H1 (cell line): ENCODE data around the gene CERS5. TPM values are rescaled to one million over a fixed set of nuclear protein-coding genes. Genes with fewer than 3 reads are reported as not detected.

ENCODE experiments used
- CTCF ChIA-PET: fragments of 300-600 bp; sonication (Branson Sonifier 250); formaldehyde crosslinking; loops from one replicate; lab custom pipeline; 2021; ENCODE audit not compliant: partially characterized antibody; lab: Charles Lee
- POLR2A ChIA-PET: fragments of 300-600 bp; sonication (Branson Sonifier 250); formaldehyde crosslinking; loops from one replicate; lab custom pipeline; 2021; ENCODE audit warnings: inconsistent platforms; ENCODE audit not compliant: partially characterized antibody; lab: Charles Lee
- DNase-seq, 2 experiments: peaks; one replicate each; pipeline versions ENCODE4 v3.0.0 to v3.0.0-alpha.2; 2010 to 2022; ENCODE audit warnings: low spot score in 2 of 2, low read depth in 1 of 2, mixed read lengths in 1 of 2
- FAIRE-seq: peaks from 2 replicates; lab custom pipeline; 2011; peaks lifted over from hg19 to GRCh38; lab: Jason Lieb, UNC
- H2AFZ ChIP-seq: 2 replicates; pipeline ENCODE4 v1.8.1; 2012; ENCODE audit warnings: low read length, inconsistent platforms
- H2AK5ac ChIP-seq: 2 replicates; pipeline ENCODE4 v1.6.1; 2013; ENCODE audit warnings: low read depth, low read length
- H2BK120ac ChIP-seq: replicated peaks from 2 replicates; pipeline ENCODE3; 2013; ENCODE audit warnings: low read depth, low read length, inconsistent platforms
- H2BK12ac ChIP-seq: 2 replicates; pipeline ENCODE4 v1.6.1; 2013; ENCODE audit warnings: low read depth, low read length
- H2BK15ac ChIP-seq: 2 replicates; pipeline ENCODE4 v1.6.1; 2013; ENCODE audit warnings: low read length
- H2BK20ac ChIP-seq: 2 replicates; pipeline ENCODE4 v1.6.1; 2013; ENCODE audit warnings: low read length
- H2BK5ac ChIP-seq: 2 replicates; pipeline ENCODE4 v1.6.1; 2013; ENCODE audit warnings: low read depth, low read length
- H3K14ac ChIP-seq: 2 replicates; pipeline ENCODE4 v1.6.1; 2013; ENCODE audit warnings: inconsistent platforms; ENCODE audit not compliant: insufficient read length
- H3K18ac ChIP-seq: 2 replicates; pipeline ENCODE4 v1.6.1; 2013; ENCODE audit warnings: low read length; ENCODE audit errors: extremely low read depth
- H3K23ac ChIP-seq: 2 replicates; pipeline ENCODE4 v1.6.1; 2013; ENCODE audit warnings: inconsistent platforms; ENCODE audit not compliant: insufficient read length
- H3K23me2 ChIP-seq: 2 replicates; pipeline ENCODE4 v1.6.1; 2013; ENCODE audit warnings: low read depth, low read length
- H3K27ac ChIP-seq: 2 replicates; pipeline ENCODE4 v1.6.1; 2011; ENCODE audit warnings: low read depth, low read length, inconsistent platforms
- H3K27me3 ChIP-seq, 4 experiments: replicated peaks in 1 of 4; 1 replicate in 1 of 4; 2 replicates in 3 of 4; pipeline versions ENCODE4 v1.6.1 to v1.8.1; 2011 to 2013; ENCODE audit warnings: low read length in 3 of 4, mild to moderate bottlenecking in 3 of 4, inconsistent platforms in 2 of 4, mixed read lengths in 2 of 4, moderate library complexity in 1 of 4; ENCODE audit not compliant: control insufficient read depth in 3 of 4, insufficient read depth in 3 of 4; ENCODE audit errors: extremely low read depth in 1 of 4
- H3K36me3 ChIP-seq, 4 experiments: 2 replicates each; pipeline versions ENCODE4 v1.6.1 to v1.8.1; 2011 to 2013; ENCODE audit warnings: mild to moderate bottlenecking in 4 of 4, low read length in 3 of 4, moderate library complexity in 2 of 4, control low read depth in 1 of 4, inconsistent platforms in 1 of 4; ENCODE audit not compliant: insufficient read depth in 4 of 4, control insufficient read depth in 2 of 4
- H3K4ac ChIP-seq: replicated peaks from 2 replicates; pipeline ENCODE3; 2013; ENCODE audit warnings: low read length, low read depth, mixed read lengths, inconsistent platforms; ENCODE audit not compliant: insufficient read length
- H3K4me1 ChIP-seq, 4 experiments: replicated peaks in 1 of 4; 1 replicate in 1 of 4; 2 replicates in 3 of 4; pipeline versions ENCODE4 v1.6.1 to v1.8.1; 2011 to 2013; ENCODE audit warnings: low read length in 3 of 4, inconsistent platforms in 2 of 4, mixed read lengths in 1 of 4; ENCODE audit not compliant: insufficient read depth in 4 of 4, control insufficient read depth in 3 of 4
- H3K4me2 ChIP-seq, 2 experiments: 2 replicates each; pipeline versions ENCODE4 v1.6.1 to v1.8.1; 2011 to 2013; ENCODE audit warnings: low read depth in 2 of 2, low read length in 2 of 2, control low read depth in 1 of 2, inconsistent platforms in 1 of 2, mild to moderate bottlenecking in 1 of 2; ENCODE audit not compliant: insufficient read depth in 1 of 2
- H3K4me3 ChIP-seq, 4 experiments: fragments of 200-600, 300-600 bp in 1 of 4; sonication (generic), shearing (Covaris generic), sonication (Bioruptor Twin) in 1 of 4; 2 replicates each; pipeline versions ENCODE4 v1.5.1 to v1.8.1; 2011 to 2016; ENCODE audit warnings: low read length in 4 of 4, low read depth in 3 of 4, control low read depth in 2 of 4, inconsistent platforms in 2 of 4, mild to moderate bottlenecking in 2 of 4, mixed read lengths in 1 of 4, moderate library complexity in 1 of 4; ENCODE audit not compliant: insufficient read depth in 2 of 4; ENCODE audit errors: extremely low read depth in 1 of 4
- H3K56ac ChIP-seq: replicated peaks from 2 replicates; pipeline ENCODE3; 2013; ENCODE audit warnings: low read depth, mild to moderate bottlenecking, mixed read lengths, low read length, inconsistent platforms; ENCODE audit not compliant: insufficient read length
- H3K79me1 ChIP-seq: 2 replicates; pipeline ENCODE4 v1.6.1; 2013; ENCODE audit warnings: low read depth, low read length, control low read depth
- H3K79me2 ChIP-seq, 2 experiments: 2 replicates each; pipeline versions ENCODE4 v1.6.1 to v1.8.1; 2012 to 2013; ENCODE audit warnings: low read length in 2 of 2, mild to moderate bottlenecking in 2 of 2, inconsistent platforms in 1 of 2; ENCODE audit not compliant: insufficient read depth in 2 of 2, control insufficient read depth in 1 of 2
- H3K9ac ChIP-seq, 4 experiments: replicated peaks in 1 of 4; 1 replicate in 1 of 4; 2 replicates in 3 of 4; pipeline versions ENCODE4 v1.6.1 to v1.8.1; 2011 to 2013; ENCODE audit warnings: low read depth in 3 of 4, low read length in 3 of 4, control low read depth in 2 of 4, mild to moderate bottlenecking in 2 of 4, moderate library complexity in 2 of 4, inconsistent platforms in 1 of 4; ENCODE audit errors: extremely low read depth in 1 of 4
- H3K9me3 ChIP-seq, 2 experiments: 2 replicates each; pipeline versions ENCODE4 v1.6.1 to v1.8.1; 2012 to 2013; ENCODE audit warnings: mild to moderate bottlenecking in 2 of 2, moderate library complexity in 2 of 2, control low read depth in 1 of 2, inconsistent platforms in 1 of 2, low read depth in 1 of 2, low read length in 1 of 2, mixed read lengths in 1 of 2; ENCODE audit not compliant: insufficient read depth in 2 of 2
- H4K20me1 ChIP-seq, 2 experiments: replicated peaks in 1 of 2; 2 replicates each; pipeline versions ENCODE3 to v1.8.1; 2011 to 2013; ENCODE audit warnings: inconsistent platforms in 2 of 2, low read length in 2 of 2, mild to moderate bottlenecking in 1 of 2; ENCODE audit not compliant: insufficient read depth in 2 of 2, control insufficient read depth in 1 of 2
- H4K5ac ChIP-seq: 2 replicates; pipeline ENCODE4 v1.6.1; 2013; ENCODE audit warnings: low read length, low read depth, mixed read lengths, inconsistent platforms; ENCODE audit not compliant: insufficient read length
- H4K8ac ChIP-seq: 2 replicates; pipeline ENCODE4 v1.8.0; 2013; ENCODE audit warnings: mild to moderate bottlenecking, moderate library complexity, low read length, inconsistent platforms; ENCODE audit not compliant: insufficient read depth; ENCODE audit errors: extremely low read depth
- H4K91ac ChIP-seq: replicated peaks from 2 replicates; pipeline ENCODE3; 2013; ENCODE audit warnings: low read length, mixed read lengths, inconsistent platforms; ENCODE audit not compliant: insufficient read length
- ASH2L ChIP-seq: fragments of 200-600, 300-600 bp; sonication (generic); IDR thresholded peaks from one replicate; pipeline ENCODE4 v1.7.1; 2017; ENCODE audit warnings: low read length
- ATF2 ChIP-seq: IDR thresholded peaks from 2 replicates; pipeline ENCODE4 v1.6.1; 2012; ENCODE audit warnings: low read length, inconsistent platforms
- CBX5 ChIP-seq: fragments of 300-800, 300-1000 bp; sonication (generic); IDR thresholded peaks from 2 replicates; pipeline ENCODE4 v1.7.1; 2016; ENCODE audit warnings: antibody characterized with exemption, low read length, low read depth
- CEBPB ChIP-seq: IDR thresholded peaks from 2 replicates; pipeline ENCODE4 v1.6.1; 2012; ENCODE audit warnings: low read depth, low read length
- EP300 ChIP-seq, 2 experiments: IDR thresholded peaks; 1 replicate in 1 of 2; 2 replicates in 1 of 2; pipeline ENCODE4 v1.6.1; 2011 to 2012; ENCODE audit warnings: low read depth in 2 of 2, low read length in 2 of 2, mild to moderate bottlenecking in 2 of 2, borderline replicate concordance in 1 of 2, inconsistent platforms in 1 of 2, moderate library complexity in 1 of 2
- GABPA ChIP-seq: IDR thresholded peaks from 2 replicates; pipeline ENCODE4 v1.6.1; 2011; ENCODE audit warnings: mild to moderate bottlenecking, low read length, moderate library complexity, borderline replicate concordance; ENCODE audit not compliant: insufficient read depth
- MAX ChIP-seq: IDR thresholded peaks from 2 replicates; pipeline ENCODE4 v1.6.1; 2012; ENCODE audit warnings: inconsistent platforms
- SIN3A ChIP-seq, 2 experiments: IDR thresholded peaks in 1 of 2; conservative IDR thresholded peaks in 1 of 2; 2 replicates each; pipeline ENCODE4 v1.6.1; 2011 to 2012; ENCODE audit warnings: low read length in 2 of 2, improper control_type of control experiment in 1 of 2, low read depth in 1 of 2, mild to moderate bottlenecking in 1 of 2
- SP2 ChIP-seq: IDR thresholded peaks from 2 replicates; pipeline ENCODE4 v1.6.1; 2012; ENCODE audit warnings: mild to moderate bottlenecking, low read length, inconsistent platforms
- SP4 ChIP-seq: IDR thresholded peaks from 2 replicates; pipeline ENCODE4 v1.6.1; 2012; ENCODE audit warnings: low read length, inconsistent platforms
- TBP ChIP-seq: IDR thresholded peaks from 2 replicates; pipeline ENCODE4 v1.6.1; 2011; ENCODE audit warnings: low read depth, low read length, improper control_type of control experiment
- TCF12 ChIP-seq: IDR thresholded peaks from 2 replicates; pipeline ENCODE4 v1.6.1; 2011; ENCODE audit warnings: low read depth, mild to moderate bottlenecking, low read length
- TEAD4 ChIP-seq: IDR thresholded peaks from 2 replicates; pipeline ENCODE4 v1.6.1; 2012; ENCODE audit warnings: low read depth, low read length, inconsistent platforms, mixed read lengths
- WGBS, 2 experiments: shearing (Covaris generic) in 1 of 2; methylation state at CpG; one replicate each; pipeline versions ENCODE4 v1.1.6 to v1.1.7; 2013 to 2015; ENCODE audit warnings: low lambda C conversion rate in 2 of 2, mixed read lengths in 2 of 2, inconsistent platforms in 1 of 2, low coverage in 1 of 2, missing lambda C conversion rate in 1 of 2; ENCODE audit not compliant: insufficient replicate concordance in 2 of 2, insufficient coverage in 1 of 2, insufficient read length in 1 of 2; ENCODE audit errors: extremely low coverage in 1 of 2, missing lambda C conversion rate in 1 of 2; 5-methylcytosine and 5-hydroxymethylcytosine counted together
- polyA plus RNA-seq, 7 experiments: library from polyadenylated mRNA; depleted of rRNA in 3 of 7; stranded (reverse) in 5 of 7; unstranded in 2 of 7; fragments of >200 nt in 5 of 7; fragments of 200-250 nt in 2 of 7; gene quantifications; 1 replicate in 5 of 7; 2 replicates in 1 of 7; 4 replicates in 1 of 7; pipeline versions ENCODE4 v1.2.1 to v1.2.3, GENCODE V29; 2011 to 2013; ENCODE audit warnings: missing spikeins in 2 of 7, mixed read lengths in 2 of 7
- total RNA-seq: library from RNA; stranded (reverse); fragmentation: NEBNext Ultra II Directional; extraction: Animal tissue kit (Norgen Biotek cat#: 25700); gene quantifications from 2 replicates; pipeline ENCODE4 v1.2.1, GENCODE V29; 2021

The CERS5 gene
- total and polyA plus RNA-seq, 2 of the 8 experiments (the other 6 are each of a cell fraction or from before 2014, with no cell fraction given) = 69.2 to 119 TPM

- no peaks in the 10 kb centered on the region for H3K27me3 ChIP-seq
- no peak overlapping the region for H4K91ac ChIP-seq
- no peak overlapping the region for H4K5ac ChIP-seq
- no peaks in the 10 kb centered on the region; the same call in 1 of the 2 replicates for H3K79me1 ChIP-seq
- WGBS, 2 experiments = 92% methylated on average over 3 of the region's 3 CpGs; no CpG with 5 or more reads in 1 of the 2 experiments
- no peak overlapping the region for H2BK5ac ChIP-seq
- H3K23ac ChIP-seq = no peak overlapping the region
- no peak overlapping the region for H3K4me2 ChIP-seq
- H2BK12ac ChIP-seq = no peak overlapping the region
- no peaks in the 10 kb centered on the region for H3K9me3 ChIP-seq
- H2AK5ac ChIP-seq = no peak overlapping the region
- H3K4ac ChIP-seq = no peak overlapping the region
- no peak overlapping the region for H2BK120ac ChIP-seq
- FAIRE-seq = no peak
- DNase-seq = no peak
- no peak overlapping the region for H2BK20ac ChIP-seq
- H2AFZ ChIP-seq = no peak overlapping the region
- H3K18ac ChIP-seq = no peak overlapping the region
- H3K14ac ChIP-seq = no peak overlapping the region
- H3K9ac ChIP-seq = no peak overlapping the region
- no peak overlapping the region for H2BK15ac ChIP-seq
- no peaks in the 10 kb centered on the region for H3K36me3 ChIP-seq
- peaks cover 0 to 2% of the 10 kb centered on the region in 2 experiments for H4K20me1 ChIP-seq
- no peak overlapping the region for H3K56ac ChIP-seq
- CTCF ChIA-PET = interaction anchor here (0.6 to 4.8 kb wide), 5 partner anchors 12 to 165 kb away, joined by 3 to 28 read pairs (median 4); partner anchors contain the start of gene CERS5
- no peaks in the 10 kb centered on the region for H3K23me2 ChIP-seq
- no peak overlapping the region for H4K8ac ChIP-seq
- peaks cover 0 to 40% of the 10 kb centered on the region in 2 experiments; a peak in 2 of 4 replicates for H3K79me2 ChIP-seq
- H3K27ac ChIP-seq = no peak overlapping the region
- POLR2A ChIA-PET = interaction anchor here (0.5 to 1.2 kb wide), 4 partner anchors 12 to 32 kb away, joined by 3 to 4 read pairs (median 3); partner anchors contain the start of gene CERS5
- H3K4me3 ChIP-seq = no peak overlapping the region
- no peaks in the 10 kb centered on the region for H3K4me1 ChIP-seq
- TF ChIP-seq ASH2L (no peak), SP2 (no peak), TEAD4 (no peak), GABPA (no peak), ATF2 (no peak), CBX5 (no peak), TBP (no peak), EP300 (IDR thresholded peaks at IDR 0.05; ENCODE audit: borderline replicate concordance in 1 of 2, low read depth in 2 of 2, low read length in 2 of 2) (no peak), CEBPB (no peak), SP4 (no peak), SIN3A (conservative IDR thresholded peaks at IDR 0.05 in 1 of 2, IDR thresholded peaks at IDR 0.05 in 1 of 2; ENCODE audit: low read depth in 1 of 2, low read length in 2 of 2) (no peak), TCF12 (no peak), MAX (no peak)
Observed at GRCh38 chr12:50149311-50149710, 17.9 kb downstream of the CERS5 start.
